NCI-H146 treated with DMSO at 0.1 percent for 48 hours (cell line): ENCODE measurements around the gene CTDSPL.
"Not testable (repeated sequence)": the region's sequence is repeated elsewhere in the genome, so short reads cannot be mapped to it uniquely, and the experiment has no call there.

Experiments
- DNase-seq: peaks from one replicate; lab custom pipeline; 2025; ENCODE audit not compliant: unreplicated experiment; lab: John Stamatoyannopoulos, UW

CTDSPL gene, protein sequence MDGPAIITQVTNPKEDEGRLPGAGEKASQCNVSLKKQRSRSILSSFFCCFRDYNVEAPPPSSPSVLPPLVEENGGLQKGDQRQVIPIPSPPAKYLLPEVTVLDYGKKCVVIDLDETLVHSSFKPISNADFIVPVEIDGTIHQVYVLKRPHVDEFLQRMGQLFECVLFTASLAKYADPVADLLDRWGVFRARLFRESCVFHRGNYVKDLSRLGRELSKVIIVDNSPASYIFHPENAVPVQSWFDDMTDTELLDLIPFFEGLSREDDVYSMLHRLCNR

GRCh38 chr3:37861620-37862041 lies at the start of gene CTDSPL:
CTDSPL (plus strand) TSS chr3:37861880; CDS start chr3:37862200, 320 bp downstream.
- no peak for DNase-seq

DNA sequence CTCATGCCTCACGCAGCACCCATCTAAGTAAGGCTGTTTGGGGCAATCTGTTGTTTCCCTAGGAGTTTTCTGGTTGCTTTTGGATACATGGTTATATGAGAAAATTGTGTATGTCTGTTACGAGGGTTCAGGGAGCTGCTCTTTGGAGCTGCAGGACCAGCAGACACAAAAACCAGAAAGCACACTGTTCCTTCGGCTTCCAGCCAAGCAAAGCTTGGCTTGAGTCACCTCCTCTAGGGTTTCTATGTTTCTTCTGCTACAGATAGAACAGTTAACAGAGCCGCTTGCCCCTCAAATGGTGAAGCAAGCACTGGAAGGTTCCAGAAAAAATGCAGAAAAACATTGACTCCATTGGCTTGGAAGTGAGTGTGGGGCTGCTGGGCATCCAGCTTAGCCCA lies 49.2 kb upstream of the CTDSPL start:
- no peak for DNase-seq

DNA sequence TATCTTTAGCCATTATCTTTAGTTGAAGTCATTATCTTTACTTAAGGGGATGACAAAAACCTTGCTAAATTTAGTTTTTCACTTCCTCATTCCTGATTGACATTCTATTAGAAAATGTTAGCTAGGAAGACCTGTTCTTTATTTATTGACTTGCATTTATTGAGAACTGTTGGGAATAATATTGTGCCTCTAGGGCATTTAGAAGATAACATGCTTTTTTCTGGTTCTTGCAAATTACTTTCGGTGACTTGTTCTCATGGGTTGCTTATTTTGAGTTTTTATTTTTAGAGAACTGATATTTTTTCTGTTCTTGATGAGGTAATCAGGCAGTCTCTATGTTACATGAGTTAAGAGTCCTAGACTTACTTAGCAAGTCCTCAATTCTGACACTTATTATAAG lies 48.3 kb upstream of the CTDSPL start:
- no peak for DNase-seq

DNA sequence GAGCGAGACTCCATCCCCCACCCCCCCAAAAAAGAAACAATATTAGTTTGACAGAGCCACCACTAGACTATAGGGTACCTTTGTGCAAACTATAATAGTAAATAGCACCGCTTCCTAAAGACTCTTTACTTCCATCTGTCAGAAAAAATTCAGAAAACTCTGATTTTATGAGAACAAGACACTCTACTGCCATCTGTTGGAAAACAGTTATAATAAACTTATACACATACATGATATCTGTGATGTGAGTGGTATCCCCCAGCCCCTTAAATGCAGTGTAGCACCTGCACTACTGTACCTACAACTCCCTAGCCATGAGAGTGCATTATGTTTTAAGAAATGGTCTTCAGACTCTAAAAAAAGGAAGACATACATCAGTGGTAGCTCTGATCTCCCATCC lies 47.1 kb upstream of the CTDSPL start:
- peak; percentile 1 for DNase-seq

GRCh38 chr3:37815156-37815555 lies 46.5 kb upstream of the CTDSPL start:
- DNase-seq: not testable (repeated sequence)

DNA sequence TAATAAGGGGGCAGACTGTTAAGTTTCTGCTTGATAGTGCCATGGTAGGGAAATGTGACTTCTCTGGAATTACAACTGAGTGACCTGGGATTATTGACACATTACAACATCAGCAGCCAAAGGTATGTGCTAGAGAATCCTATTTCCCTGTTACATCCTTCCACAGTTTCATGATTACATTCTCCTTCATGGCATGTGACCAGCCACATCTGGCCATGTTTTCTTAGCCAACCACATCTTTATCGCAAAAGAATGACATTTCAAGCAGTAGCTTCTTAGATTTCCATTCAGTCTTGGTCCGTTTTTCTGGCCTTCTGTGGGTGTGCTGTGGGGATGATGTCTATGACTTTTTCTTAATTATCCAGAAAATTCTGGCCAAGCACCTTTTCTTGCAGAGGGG lies 45.4 kb upstream of the CTDSPL start:
- DNase-seq: no peak

- DNase-seq: no peak
Measured at GRCh38 chr3:37819591-37819990, 42.1 kb upstream of the CTDSPL start.

- no peak for DNase-seq
Measured at GRCh38 chr3:37820286-37820685, 41.4 kb upstream of the CTDSPL start.

- no peak for DNase-seq
Measured at GRCh38 chr3:37823189-37823588, 38.5 kb upstream of the CTDSPL start.

DNA sequence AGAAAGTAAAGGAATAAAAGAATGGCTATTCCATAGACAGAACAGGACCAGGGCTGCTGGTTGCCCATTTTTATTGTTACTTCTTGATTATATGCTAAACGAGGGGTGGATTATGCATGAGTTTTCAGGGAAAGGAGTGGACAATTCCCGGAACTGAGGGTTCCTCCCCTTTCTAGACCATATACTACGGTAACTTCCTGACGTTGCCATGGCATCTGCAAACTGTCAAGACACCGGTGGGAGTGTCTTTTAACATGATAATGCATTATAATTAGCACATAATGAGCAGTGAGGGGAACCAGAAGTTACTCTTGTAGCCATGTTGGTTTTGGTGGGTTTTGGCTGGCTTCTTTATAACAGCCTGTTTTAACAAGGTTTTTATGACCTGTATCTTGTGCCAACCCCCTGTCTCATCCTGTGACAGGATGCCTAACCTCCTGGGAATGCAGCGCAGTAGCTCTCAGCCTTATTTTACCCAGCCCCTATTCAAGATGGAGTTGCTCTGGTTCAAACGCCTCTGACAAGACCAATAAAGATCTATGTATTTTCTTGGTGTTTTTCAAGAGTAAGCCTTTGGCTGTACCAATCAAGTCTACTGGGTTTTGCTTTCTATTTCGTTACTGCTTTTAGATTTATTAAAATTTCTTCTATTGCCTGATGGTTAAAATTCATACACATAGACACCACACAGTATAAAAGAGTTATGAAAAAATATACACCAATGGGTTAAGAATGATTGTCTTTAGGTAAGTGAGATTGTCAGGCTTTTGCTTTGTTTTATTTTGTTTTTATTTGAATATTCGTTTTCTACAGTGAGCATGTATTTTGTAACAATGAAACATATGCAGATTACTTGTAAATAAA lies 37.4 kb upstream of the CTDSPL start:
- DNase-seq: no peak

GRCh38 chr3:37824954-37825328 lies 36.7 kb upstream of the CTDSPL start:
- no peak for DNase-seq

DNA sequence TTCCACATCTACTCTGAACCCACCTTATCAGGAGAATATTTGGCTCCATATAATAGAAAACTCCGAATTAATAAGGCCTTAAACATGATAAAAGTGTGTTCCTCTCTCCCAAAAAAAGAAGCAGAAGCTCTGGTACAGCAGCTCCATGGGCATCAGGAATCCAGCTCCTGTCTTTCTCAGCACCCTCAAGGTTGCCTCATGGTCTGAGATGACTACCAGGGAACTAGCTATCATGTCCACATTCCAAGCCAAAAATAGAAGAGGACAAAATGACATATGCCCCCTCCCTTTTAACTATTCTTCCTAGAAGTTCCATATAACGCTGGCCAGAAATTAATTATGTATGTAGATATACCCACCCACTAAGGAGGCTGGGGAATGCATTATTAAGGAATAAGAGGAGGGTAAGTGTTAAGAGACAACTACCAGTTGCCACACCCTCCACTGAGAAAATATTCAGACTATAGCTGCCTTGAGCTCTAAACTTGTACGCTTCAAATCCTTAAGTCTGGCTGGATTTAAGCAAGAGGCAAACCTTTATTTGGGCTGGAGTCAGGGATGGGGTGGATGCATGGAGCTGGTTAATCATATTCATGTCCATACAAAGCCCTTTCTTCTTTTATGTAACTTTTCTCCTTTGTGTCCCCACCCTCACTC lies 35.8 kb upstream of the CTDSPL start:
- no peak for DNase-seq

DNA sequence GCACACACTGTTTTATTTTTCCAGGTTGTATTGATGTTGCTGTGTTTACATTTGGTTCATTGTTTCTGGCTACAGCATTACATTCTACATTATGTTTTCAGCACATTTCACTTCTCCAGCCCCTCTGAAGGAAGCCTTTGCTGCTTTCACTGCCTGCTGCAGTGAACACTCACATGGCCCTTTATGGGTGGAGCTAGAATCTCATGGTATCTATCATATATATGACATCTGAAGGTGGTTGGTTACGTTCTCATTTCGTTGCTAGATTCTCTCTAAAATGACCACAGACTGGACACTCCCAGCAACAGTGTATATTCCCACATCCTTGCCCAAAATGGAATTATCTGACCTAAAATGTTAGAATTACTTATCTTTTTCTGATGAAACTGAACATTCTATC lies 35.2 kb upstream of the CTDSPL start:
- DNase-seq: no peak

- DNase-seq: no peak
Measured at GRCh38 chr3:37826933-37827332, 34.7 kb upstream of the CTDSPL start.

DNA sequence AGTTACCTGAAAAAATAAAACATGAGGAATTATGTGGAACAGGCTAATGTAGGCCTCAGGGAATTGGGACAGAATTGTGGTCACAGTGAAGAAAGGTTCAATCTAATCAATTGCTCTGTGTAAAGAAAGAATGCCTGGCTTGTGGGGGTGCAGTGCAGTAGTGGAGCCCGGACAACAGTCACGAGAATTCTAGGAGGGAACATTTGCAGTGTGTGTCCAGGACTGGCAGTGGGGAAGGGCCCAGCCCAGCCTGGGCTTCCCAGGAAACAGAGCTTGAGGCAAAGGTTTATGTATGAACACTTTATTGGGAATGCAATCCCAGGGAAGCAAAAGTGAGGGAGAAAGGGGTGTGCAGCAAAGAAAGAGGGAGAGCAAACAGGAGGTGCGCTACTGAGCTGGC lies 29.2 kb upstream of the CTDSPL start:
- no peak for DNase-seq

DNA sequence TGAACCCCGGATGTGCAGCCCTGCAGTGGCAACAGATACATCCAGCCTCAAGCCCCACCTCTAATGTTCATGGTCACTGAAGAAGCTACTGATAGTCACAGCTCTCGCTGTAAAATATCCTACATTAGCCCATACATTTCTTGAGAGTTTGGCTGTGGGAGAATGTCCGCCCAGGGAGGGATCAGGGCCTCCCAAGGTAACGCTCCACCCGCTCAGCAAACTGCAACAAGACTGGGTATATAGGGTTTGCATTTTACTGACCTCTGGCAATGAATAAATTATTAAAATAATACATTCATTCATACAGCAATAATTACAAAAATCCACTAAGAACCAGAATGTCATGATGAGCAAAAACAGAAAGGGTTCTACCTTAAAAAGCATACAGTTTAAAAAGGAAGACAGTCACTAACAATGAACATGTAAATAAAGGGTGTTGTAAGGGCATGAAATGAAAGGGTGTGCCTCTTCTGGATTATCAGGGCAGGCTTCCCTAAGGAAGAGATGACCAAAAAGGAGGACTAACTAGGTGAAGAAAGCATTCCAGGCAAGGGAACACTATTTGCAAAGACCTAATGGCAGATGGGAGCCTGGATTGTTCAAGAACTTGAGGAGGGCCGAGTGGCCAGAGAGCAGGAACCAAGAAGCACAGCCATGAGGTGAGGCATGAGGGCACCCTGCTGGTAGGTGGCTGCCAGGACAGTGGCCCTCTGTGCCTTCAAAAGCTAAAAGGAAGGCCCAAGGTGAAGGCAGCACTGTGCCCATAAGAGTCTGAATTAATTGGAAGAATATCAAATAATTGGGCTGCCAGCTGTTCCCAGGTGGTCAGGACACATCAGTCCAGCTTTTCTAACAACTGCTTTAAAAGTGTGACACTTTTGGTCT lies 28.1 kb upstream of the CTDSPL start:
- DNase-seq: no peak

DNA sequence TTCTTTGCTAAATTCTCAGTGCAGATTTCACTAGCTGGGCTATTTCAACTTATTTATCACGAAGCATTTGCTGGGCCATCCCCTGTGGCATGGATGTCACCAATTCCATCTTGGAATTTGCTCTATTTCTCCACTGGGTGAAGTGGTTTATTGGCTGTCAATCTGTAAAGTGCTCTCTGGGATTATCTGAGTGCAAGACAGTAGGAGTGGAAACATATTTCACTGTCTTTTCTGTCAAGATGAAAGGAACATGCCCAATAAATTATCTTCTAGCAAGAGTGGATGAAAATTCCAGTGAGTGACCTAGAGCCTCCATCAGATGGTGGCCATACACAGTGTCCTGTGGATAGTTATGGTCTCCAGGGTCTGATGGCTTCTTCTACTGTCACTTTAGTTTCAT lies 25.1 kb upstream of the CTDSPL start:
- no peak for DNase-seq

DNA sequence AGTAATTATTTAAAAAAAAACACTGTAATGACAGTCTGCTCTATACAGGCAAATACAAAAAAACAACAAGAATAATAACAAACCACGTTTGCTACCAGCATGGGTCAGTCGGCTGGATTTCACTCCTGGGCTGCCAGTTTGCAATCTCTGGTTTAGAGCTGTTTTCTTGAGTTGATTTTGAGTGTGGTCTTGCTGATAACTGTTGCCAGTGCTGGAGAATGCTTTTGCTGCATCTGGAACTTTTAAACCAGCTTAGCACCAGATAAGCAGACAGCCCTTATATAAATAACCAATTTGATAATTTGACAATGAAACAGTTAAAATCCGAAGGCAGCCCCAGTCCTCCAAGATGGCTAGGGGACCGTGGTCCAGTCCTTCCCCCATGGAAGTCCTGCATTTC lies 14.0 kb upstream of the CTDSPL start:
- no peak for DNase-seq

DNA sequence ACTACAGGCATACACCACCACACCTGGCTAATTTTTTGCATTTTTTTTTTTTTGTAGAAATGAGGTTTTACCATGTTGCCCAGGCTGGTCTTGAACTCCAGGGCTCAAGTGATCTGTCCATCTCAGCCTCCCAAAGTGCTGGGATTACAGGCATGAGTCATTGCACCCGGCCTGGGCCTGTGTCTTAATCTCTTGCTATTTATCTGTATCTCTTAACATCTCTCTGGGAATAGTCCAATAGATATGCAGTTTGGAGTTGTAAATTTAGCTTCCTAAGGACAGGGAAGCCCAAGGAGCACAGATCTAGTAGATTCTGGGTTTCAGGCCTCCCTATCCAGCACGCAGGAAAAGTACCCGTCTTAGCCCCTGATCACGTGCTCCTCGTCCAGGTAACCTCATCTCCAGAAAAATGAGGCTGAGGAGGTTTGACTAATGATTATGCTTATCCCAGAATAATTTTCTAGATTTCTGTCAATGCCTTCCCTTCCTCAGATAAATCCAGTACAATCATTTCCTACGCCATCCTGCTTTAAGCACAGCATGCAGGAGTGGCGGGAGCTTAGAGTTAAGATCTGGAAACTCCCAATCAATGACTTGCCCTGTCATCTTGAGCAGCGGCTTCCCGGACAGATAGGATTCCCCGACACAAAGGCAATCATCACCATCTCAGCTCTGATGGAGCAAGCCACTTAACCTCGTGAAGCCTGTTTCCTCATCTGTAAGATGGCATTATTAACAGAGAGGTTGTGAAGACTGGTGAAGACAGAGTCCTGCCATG lies 12.3 kb upstream of the CTDSPL start:
- DNase-seq: no peak

- DNase-seq: no peak
Measured at GRCh38 chr3:37852097-37852496, 9.6 kb upstream of the CTDSPL start.
